GM13977 (cell line): ENCODE measurements around the gene SPOCD1.

Experiments
- DNase-seq: peaks from one replicate; pipeline ENCODE4 v3.0.0; 2012; ENCODE audit warnings: low spot score
- in situ Hi-C: fragments of 300-500 bp; cut with MboI; formaldehyde crosslinking; loops from one replicate; pipeline ENCODE4 v1.12.0; 2022; ENCODE audit warnings: low sequenced_read_pairs, low pct_unique_long_range_greater_than_20kb, mixed read lengths, inconsistent platforms; ENCODE audit not compliant: unreplicated experiment
- TF ChIP-seq, protein P1 (sequence below): IDR thresholded peaks from 2 replicates; pipeline ENCODE4 v1.5.1; 2012; ENCODE audit warnings: mild to moderate bottlenecking, control low read depth; ENCODE audit not compliant: insufficient read depth; ENCODE audit errors: extremely low read depth, missing control alignments

Gene SPOCD1

GRCh38 chr1:31776516-31776915 lies 39.3 kb downstream of the SPOCD1 start:
- no peak for DNase-seq
- in situ Hi-C loops: loop anchor here (10.0 kb wide), 1 partner anchor 112 kb away; no protein-coding TSS in a partner anchor
- TF ChIP-seq, protein P1, sequence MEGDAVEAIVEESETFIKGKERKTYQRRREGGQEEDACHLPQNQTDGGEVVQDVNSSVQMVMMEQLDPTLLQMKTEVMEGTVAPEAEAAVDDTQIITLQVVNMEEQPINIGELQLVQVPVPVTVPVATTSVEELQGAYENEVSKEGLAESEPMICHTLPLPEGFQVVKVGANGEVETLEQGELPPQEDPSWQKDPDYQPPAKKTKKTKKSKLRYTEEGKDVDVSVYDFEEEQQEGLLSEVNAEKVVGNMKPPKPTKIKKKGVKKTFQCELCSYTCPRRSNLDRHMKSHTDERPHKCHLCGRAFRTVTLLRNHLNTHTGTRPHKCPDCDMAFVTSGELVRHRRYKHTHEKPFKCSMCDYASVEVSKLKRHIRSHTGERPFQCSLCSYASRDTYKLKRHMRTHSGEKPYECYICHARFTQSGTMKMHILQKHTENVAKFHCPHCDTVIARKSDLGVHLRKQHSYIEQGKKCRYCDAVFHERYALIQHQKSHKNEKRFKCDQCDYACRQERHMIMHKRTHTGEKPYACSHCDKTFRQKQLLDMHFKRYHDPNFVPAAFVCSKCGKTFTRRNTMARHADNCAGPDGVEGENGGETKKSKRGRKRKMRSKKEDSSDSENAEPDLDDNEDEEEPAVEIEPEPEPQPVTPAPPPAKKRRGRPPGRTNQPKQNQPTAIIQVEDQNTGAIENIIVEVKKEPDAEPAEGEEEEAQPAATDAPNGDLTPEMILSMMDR: no peak

DNA sequence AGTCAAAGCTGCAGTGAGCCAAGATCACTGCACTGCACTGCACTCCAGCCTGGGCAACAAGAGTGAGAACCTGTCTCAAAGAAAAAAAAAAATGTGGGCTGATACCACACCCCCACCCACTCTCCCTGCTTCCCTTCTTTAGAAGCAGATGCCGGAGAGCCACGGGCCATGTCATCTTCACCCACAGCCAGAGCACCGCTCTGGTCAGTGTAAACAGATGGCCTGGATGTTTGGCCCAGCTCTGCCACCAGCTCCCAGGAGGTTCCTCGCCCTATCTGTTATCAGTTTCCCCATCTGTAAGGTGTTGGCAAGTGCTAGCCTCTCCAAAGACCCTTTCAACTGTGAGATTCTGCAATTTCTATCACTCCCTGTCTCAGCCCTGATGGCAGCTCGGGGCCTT lies 39.8 kb downstream of the SPOCD1 start:
- DNase-seq: no peak
- in situ Hi-C loops: loop anchor here (10.0 kb wide), 1 partner anchor 111 kb away; no protein-coding TSS in a partner anchor
- TF ChIP-seq, protein P1: no peak

DNA sequence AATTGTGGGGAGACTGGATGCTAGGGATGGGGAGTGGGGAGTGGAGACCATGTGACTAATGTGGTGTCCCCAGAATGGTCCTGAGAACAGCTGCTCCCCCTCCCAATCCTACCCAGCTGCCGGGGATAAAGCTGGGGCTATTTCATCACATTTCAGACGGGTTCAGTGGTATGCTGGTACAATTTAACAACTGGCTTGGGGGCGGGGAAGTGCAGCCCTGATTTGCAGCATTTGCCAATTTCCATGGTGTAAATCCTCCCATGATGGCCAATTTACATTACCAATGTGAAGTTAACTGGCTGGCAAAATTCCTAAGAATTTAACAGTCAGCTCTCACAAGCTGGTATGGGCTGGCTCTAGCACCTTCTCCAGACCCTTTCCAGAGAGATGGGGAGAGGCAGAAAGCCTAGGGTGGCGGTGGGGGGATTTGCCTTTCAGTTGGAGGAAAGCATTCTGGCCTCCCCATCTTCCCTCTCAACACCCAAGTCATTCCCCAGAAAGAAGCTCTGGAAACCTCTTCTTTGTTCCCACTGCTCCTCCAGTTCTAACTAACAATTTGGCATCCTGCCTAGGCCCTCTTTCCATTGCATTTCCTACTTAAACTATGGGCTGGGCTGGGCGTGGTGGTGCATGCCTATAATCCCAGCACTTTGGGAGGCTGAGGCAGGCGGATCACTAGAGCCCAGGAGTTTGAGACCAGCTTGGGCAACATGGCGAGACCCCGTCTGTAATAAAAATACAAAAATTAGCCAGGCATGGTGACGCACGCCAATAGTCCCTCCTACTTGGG lies 40.4 kb downstream of the SPOCD1 start:
- DNase-seq: no peak
- in situ Hi-C loops: loop anchor here (10.0 kb wide), 1 partner anchor 111 kb away; no protein-coding TSS in a partner anchor
- TF ChIP-seq, protein P1: no peak

- TF ChIP-seq, protein P1: no peak
- in situ Hi-C loops: loop anchor here (10.0 kb wide), 1 partner anchor 110 kb away; no protein-coding TSS in a partner anchor
- no peak for DNase-seq
These were observed 41.3 kb downstream of the SPOCD1 start for GRCh38 chr1:31774495-31774894.

- no peak for DNase-seq
- TF ChIP-seq, protein P1: no peak
- in situ Hi-C loops: loop anchor here (10.0 kb wide), 1 partner anchor 109 kb away; no protein-coding TSS in a partner anchor
These were observed 42.0 kb downstream of the SPOCD1 start for GRCh38 chr1:31773861-31774260.

DNA sequence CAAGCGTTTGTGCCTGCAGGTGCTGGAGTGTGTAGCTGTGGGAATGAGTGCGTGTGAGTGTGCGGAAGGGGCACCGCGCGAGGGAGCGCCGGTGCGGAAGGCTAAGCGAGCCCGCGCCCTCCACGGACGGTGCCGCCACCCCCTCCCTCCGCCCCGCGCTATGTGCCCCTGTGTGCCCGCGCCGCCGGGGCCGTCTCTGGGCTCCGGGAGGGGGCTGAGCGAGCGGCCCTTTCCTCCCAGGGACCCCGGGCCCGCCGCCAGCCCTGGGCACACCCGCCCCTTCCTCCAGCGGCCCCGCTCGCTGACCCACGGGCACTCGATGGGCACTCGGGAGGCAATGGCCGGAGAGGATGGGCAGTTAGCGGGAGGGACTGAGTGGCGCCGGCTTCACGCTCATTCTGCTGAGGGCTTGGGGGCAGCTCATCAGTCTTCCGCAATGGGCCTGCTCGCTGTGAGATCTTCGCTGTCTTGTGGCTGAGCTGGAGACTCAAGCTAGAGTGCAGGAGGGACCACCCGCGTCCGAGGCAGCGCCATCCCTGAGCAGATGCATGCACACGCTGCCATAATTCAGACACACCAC lies 43.1 kb downstream of the SPOCD1 start:
- TF ChIP-seq, protein P1: no peak
- DNase-seq: no peak
- in situ Hi-C loops: loop anchor here (10.0 kb wide), 1 partner anchor 108 kb away; no protein-coding TSS in a partner anchor
